ENCODE data around the gene ABHD11. TPM values are rescaled to one million over a fixed set of nuclear protein-coding genes. Genes with fewer than 3 reads are reported as not detected.
A peak's percentile ranks its signal among the peaks of the same experiment; 100 is the strongest.

Gene ABHD11
- total and polyA plus RNA-seq, 9 of the 15 experiments (the other 6 are each of a cell fraction or from before 2014, with no cell fraction given) = 7.7 to 44.2 (median 18.9) TPM

DNA sequence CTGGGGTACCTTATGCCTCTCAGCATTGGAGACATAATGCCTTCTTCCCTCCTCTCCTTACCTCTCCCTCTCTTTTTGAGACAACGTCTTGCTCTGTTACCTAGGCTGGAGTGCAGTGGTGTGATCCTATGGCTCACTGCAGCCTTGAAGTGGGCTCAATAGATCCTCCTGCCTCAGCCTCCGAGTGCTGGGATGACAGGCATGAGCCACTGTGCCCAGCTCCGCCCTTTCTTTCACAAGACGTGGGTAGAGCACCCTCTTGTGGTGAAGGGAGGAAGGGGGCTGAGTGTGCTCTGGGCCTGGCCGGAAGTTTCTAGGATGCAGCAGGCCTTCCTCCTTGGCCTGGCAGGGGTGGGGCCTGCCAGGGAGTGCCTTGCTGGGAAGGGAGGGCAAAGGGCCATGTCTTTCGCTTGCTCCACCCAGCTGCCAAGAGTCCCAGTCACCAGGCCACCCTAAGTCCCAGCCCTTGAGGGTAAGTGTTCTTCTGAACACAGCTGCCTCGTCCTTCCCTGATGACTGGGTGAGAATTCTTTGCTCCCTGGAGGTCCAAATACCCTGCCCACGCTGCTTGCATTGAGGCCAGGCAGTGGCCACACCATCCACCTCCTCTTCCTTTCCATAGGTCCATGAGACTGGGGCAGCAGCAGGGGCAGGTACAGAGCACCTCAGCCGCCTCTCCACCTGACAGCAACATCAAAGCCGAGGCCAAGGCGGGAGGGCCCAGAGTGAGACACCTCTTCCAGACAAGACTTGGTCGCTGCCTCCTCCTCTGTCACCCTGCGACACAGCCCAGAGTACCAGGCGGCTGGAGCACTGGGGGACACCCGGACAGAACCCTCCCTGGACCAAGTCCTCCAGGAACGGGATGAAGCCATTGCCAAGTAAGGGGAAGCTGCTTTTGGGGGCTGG, 3.7 kb downstream of the ABHD11 start (continued):
- TF ChIP-seq, protein P1, sequence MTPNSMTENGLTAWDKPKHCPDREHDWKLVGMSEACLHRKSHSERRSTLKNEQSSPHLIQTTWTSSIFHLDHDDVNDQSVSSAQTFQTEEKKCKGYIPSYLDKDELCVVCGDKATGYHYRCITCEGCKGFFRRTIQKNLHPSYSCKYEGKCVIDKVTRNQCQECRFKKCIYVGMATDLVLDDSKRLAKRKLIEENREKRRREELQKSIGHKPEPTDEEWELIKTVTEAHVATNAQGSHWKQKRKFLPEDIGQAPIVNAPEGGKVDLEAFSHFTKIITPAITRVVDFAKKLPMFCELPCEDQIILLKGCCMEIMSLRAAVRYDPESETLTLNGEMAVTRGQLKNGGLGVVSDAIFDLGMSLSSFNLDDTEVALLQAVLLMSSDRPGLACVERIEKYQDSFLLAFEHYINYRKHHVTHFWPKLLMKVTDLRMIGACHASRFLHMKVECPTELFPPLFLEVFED (CRISPR knock-in tag; conservative IDR thresholded peaks at IDR 0.05) = 0 out of 2 replicates have a peak, but pooled peaks have one; percentile 14
- no peak for TF ChIP-seq RAD51 (IDR thresholded peaks at IDR 0.05; ENCODE audit: borderline replicate concordance, low read depth)
- TF ChIP-seq CBX5 (IDR thresholded peaks at IDR 0.05; ENCODE audit: borderline replicate concordance, low read depth) = no peak
- no peak for TF ChIP-seq CREB1 (IDR thresholded peaks at IDR 0.05)
- 0 out of 2 replicates have a peak, but pooled peaks have one; percentile 53 for TF ChIP-seq CREB1 (CRISPR knock-in tag; IDR thresholded peaks at IDR 0.05)
- no peak for TF ChIP-seq IRF2 (CRISPR knock-in tag; IDR thresholded peaks at IDR 0.05)
- no peak for TF ChIP-seq ZNF780A (CRISPR knock-in tag; IDR thresholded peaks at IDR 0.05)
- no peak for TF ChIP-seq EHMT2 (IDR thresholded peaks at IDR 0.05)
- TF ChIP-seq, protein P2, sequence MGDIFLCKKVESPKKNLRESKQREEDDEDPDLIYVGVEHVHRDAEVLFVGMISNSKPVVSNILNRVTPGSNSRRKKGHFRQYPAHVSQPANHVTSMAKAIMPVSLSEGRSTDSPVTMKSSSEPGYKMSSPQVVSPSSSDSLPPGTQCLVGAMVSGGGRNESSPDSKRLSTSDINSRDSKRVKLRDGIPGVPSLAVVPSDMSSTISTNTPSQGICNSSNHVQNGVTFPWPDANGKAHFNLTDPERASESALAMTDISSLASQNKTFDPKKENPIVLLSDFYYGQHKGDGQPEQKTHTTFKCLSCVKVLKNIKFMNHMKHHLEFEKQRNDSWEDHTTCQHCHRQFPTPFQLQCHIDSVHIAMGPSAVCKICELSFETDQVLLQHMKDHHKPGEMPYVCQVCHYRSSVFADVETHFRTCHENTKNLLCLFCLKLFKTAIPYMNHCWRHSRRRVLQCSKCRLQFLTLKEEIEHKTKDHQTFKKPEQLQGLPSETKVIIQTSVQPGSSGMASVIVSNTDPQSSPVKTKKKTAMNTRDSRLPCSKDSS (IDR thresholded peaks at IDR 0.05; ENCODE audit: low read depth, partially characterized antibody) = no peak
- TF ChIP-seq CEBPG (CRISPR knock-in tag; IDR thresholded peaks at IDR 0.05) = peak; percentile 62; the same call in 1 of the 2 replicates
- 0 out of 4 replicates have a peak, but pooled peaks of 1 of the 2 experiments have one; percentile 26 for TF ChIP-seq CEBPG (tag; conservative IDR thresholded peaks at IDR 0.05 in 1 of 2, IDR thresholded peaks at IDR 0.05 in 1 of 2)
- peak; percentile 56 for TF ChIP-seq MEIS2 (IDR thresholded peaks at IDR 0.05; ENCODE audit: partially characterized antibody)
- no peak for TF ChIP-seq ZNF584 (CRISPR knock-in tag; IDR thresholded peaks at IDR 0.05; ENCODE audit: low read depth)
- peak; percentile 40; the same call in 1 of the 2 replicates for TF ChIP-seq PML (IDR thresholded peaks at IDR 0.05; ENCODE audit: low read length)
- TF ChIP-seq ZKSCAN8 (CRISPR knock-in tag; IDR thresholded peaks at IDR 0.05) = no peak
- no peak for TF ChIP-seq ZNF282 (CRISPR knock-in tag; IDR thresholded peaks at IDR 0.05)
- TF ChIP-seq, protein P3, sequence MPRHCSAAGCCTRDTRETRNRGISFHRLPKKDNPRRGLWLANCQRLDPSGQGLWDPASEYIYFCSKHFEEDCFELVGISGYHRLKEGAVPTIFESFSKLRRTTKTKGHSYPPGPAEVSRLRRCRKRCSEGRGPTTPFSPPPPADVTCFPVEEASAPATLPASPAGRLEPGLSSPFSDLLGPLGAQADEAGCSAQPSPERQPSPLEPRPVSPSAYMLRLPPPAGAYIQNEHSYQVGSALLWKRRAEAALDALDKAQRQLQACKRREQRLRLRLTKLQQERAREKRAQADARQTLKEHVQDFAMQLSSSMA (CRISPR knock-in tag; IDR thresholded peaks at IDR 0.05) = 0 out of 2 replicates have a peak, but pooled peaks have one; percentile 36
- TF ChIP-seq SAFB2 (IDR thresholded peaks at IDR 0.05; ENCODE audit: borderline replicate concordance, low read depth, low read length, severe bottlenecking) = no peak
- TF ChIP-seq, protein P4, sequence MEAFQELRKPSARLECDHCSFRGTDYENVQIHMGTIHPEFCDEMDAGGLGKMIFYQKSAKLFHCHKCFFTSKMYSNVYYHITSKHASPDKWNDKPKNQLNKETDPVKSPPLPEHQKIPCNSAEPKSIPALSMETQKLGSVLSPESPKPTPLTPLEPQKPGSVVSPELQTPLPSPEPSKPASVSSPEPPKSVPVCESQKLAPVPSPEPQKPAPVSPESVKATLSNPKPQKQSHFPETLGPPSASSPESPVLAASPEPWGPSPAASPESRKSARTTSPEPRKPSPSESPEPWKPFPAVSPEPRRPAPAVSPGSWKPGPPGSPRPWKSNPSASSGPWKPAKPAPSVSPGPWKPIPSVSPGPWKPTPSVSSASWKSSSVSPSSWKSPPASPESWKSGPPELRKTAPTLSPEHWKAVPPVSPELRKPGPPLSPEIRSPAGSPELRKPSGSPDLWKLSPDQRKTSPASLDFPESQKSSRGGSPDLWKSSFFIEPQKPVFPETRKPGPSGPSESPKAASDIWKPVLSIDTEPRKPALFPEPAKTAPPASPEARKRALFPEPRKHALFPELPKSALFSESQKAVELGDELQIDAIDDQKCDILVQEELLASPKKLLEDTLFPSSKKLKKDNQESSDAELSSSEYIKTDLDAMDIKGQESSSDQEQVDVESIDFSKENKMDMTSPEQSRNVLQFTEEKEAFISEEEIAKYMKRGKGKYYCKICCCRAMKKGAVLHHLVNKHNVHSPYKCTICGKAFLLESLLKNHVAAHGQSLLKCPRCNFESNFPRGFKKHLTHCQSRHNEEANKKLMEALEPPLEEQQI (IDR thresholded peaks at IDR 0.05) = no peak; the same call in 1 of the 2 replicates
- TF ChIP-seq ZNF23 (CRISPR knock-in tag; IDR thresholded peaks at IDR 0.05) = no peak
- TF ChIP-seq NFE2 (IDR thresholded peaks at IDR 0.05; ENCODE audit: low read depth) = no peak
- no peak for TF ChIP-seq SRF (CRISPR knock-in tag; IDR thresholded peaks at IDR 0.05)
- peak; percentile 41; the same call in 1 of the 2 replicates for TF ChIP-seq TCF3 (CRISPR knock-in tag; IDR thresholded peaks at IDR 0.05)

All from K562 (cell line).